SIG-M5 treated with dmso at 0.1 percent for 504 hours (cell line): ENCODE results near the gene CUX1.

Experiments used
- DNase-seq: peaks from one replicate; lab custom pipeline; 2025; ENCODE audit not compliant: unreplicated experiment; lab: John Stamatoyannopoulos, UW

Gene CUX1

DNA sequence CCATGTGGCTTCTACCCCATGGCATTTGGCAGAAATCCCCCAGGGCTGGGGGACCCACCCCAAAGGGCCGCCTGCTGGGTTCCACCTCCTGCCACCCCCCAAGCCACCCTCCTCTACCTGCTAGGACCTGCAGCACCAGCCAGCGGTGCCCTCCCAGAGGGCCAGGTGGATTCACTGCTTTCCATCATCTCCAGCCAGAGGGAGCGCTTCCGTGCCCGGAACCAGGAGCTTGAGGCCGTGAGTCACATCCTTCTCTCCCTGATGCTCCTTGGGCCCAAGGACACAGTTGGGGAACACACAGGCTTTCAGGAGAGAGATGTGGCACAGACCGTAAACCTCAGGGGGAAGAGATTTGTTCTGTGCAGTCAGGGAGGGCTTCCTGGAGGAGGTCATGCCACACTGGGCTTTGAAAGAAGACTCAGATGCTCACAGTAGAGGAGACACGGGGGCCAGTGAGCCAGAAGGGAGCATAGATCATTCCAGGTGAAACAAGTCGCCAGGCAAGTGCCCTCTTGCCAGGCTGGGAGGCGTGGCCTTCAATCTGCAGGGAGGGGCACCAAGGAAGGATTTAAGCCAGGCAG is 457.8 kb downstream of the CUX1 start:
- DNase-seq, result no peak

DNA sequence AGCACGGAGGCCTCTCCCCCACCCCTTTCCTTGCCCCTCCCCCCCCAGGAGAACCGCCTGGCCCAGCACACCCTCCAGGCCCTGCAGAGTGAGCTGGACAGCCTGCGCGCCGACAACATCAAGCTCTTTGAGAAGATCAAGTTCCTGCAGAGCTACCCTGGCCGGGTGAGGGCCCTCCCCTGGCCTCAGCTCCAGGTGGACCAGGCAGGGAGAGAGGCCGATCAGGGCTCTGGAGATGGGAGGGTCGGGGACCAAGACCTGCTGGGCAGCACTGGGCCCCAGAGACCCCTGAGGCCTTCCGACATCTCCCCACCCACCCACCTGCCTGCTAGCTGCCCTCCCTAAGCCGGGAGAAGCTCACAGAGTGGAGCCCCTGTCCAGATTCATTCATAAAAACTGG is 460.5 kb downstream of the CUX1 start:
- no peak for DNase-seq

DNA sequence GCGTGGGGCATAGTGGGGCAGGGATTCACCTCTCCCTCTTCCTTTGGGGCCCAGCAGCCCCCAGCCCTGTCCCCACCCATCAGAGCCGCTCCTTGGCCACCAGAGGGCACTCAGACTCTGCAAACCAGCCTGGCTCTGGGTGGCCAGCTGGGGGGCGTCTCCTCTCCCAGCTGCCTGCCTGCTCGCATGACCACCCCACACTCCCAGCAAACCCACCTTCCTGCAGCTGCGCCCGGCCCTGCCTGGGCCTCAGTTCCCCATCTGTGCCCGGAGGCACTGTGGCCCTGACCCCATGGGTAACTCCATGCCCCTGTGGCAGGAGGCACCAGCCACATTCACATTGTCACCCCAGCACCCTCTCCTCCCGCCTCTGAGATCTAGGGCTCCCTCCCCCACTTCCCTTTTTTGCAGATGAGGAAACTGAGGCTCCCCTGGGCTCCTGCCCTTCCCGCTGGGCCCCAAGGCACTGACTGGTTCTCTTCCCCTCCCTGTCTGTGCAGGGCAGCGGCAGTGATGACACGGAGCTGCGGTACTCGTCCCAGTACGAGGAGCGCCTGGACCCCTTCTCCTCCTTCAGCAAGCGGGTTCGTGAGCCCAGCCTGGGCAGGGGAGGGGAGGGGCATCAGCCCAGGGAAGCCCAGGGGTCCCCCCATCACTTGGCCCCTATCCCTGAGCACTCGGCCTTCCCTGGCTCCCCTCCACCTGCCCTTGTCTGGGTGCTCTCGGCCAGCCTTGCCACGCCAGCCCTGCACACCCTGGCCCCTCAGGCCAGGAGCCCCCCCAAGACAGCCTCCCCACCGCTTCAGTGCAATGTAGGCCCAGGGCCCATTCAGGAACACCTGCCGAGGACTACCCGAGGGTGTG is 462.3 kb downstream of the CUX1 start:
- DNase-seq, result peak; percentile 70

DNA sequence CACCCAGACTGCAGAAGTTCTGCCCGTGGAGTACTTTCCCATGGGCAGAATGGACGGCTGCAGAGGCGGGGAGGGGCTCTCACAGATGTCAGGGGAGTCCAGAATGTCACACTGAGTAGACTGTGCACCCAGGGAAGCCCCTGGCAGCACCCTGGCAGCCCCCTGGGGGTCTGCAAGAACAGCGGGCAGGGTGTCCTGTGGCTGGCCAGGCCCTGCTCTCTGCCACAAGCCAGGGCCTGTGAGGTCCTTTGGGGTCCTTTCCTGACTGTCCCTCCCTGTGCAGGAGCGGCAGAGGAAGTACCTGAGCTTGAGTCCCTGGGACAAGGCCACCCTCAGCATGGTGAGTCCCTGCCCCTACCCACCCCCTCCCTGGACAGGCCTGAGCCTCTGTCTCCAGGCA is 463.1 kb downstream of the CUX1 start:
- DNase-seq, result no peak

DNA sequence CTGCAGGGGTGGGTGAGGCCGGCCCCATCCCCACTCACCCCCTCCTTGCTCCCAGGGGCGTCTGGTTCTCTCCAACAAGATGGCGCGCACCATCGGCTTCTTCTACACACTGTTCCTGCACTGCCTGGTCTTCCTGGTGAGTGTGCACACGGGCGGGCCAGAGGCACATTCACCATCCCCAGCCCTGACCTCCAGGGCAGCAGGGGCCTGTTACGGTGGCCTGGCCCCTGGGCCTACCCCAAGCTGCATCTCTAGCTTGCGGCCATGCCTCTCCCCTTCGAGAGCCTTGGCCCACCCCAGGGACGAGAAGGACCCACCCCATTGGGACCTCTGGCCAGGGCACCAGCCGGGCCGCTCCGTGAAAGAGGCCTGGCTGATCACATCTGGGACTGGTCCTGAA is 464.4 kb downstream of the CUX1 start:
- no peak for DNase-seq

DNA sequence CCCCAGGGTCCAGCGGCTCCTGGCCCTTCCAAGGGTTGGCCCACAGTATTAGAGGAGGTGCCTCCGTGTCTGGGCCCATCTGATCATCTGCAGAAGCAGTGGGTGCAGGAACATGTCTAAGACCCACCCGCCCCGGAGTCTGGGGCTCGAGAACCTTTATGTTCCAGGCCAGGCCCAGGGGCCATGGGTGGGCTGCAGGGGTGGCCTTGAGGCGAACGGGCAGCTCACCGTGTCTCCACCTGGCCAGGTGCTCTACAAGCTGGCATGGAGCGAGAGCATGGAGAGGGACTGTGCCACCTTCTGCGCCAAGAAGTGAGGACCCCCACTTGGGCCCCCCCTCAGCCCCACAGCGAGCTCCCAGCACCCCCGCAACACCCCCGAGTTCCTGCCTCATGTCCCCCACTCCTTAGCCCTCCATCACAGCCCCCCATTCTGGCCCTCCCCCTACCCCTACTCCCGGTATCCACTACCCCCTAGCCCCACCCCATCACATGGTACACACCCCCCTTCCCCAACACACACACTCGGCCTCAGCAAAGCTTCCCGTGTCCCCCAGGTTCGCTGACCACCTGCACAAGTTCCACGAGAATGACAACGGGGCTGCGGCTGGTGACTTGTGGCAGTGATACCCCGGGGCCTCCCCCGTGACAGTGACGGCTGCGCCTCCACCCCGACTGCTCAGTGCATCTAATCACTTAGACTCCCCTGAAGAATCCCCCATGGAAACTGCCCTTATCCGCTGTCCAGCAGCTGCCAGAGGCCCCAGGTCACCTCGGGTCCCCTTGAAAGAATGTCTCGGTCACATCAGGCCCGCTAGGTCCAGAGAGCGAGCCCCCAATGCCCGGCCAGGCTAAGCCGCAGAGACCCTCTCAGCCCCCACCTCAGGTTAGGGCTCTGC is 465.3 kb downstream of the CUX1 start:
- no peak for DNase-seq

DNA sequence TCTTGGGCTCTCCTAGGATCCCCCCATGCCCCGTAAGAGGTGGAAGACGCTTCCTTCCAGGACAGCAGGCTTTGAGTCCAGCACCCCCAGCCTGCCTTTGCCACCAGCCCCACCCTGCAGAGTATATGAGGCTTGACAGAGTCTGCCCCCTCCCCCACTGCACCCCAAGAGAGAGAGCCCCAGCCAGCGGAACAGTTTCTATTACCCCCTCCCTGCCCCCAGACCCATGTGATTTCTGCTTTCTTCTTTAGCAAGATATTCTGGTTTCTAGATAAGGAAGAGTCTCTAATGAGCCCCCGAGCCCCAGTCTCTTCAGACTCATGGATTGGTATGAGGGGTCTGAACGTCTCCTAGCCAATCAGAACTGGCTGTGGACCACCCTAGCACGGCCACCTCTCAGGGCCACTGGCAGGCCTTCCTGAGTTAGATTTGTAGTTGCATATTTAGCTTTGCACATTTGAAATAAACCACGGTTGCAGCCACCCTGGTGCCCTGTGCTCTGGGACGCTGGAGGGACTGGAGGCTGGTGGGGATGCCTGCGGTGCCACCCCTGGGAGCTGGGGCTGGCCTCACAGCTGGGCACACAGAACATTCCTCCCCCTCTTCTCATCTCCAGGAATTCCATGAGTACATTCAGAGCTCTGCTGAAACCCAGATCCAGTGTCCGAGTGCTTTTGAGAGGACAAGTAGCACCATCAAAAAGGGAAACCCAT is 466.2 kb downstream of the CUX1 start:
- no peak for DNase-seq

DNA sequence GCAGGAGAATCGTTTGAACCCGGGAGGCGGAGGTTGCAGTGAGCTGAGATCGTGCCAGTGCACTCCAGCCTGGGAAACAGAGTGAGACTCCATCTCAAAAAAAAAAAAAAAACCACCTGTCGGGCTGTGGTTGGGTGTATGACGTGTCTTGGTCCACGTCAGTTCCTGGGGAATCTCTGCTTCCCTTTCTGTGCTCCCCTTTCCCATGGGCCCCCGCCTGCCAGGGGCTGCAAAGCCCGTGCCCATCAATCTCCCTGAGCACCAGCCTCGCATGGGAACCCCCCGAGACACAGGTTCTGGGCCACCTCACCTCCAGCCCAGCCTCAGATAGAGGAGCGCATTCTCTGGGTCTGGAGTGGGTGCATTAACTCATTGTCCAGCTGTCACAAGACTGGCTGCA is 467.0 kb downstream of the CUX1 start:
- DNase-seq, result no peak

DNA sequence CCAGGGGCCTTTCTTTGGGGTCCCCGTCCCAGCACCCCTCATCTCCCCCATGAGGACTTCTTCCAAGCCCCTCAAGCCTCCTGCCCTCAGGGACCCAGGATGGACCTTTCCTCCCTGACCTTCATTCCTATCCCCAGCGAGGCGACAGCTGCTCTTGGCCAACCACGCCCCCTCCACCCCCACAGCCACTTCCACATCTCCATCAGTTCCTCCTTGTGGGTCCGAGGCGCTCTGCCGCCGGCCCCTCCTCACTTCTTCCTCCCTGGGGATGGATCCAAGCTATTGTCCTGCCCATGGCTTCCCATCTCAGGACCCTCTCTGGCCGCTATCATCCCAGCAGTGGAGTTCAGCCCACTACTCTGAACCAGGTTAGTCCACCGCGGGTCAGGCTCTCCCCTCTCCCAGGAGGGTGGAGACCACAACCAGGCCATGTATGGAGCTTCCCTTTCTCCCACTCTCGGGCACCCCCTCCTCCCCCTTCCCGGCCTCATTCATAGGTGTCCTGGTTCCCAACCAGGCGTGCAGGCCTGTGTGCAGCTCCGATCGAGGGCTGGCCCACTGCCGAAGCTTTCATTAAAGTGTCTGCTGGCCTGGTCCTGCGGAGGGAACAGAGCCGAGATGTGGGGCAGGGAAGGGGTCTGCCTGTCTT is 467.6 kb downstream of the CUX1 start:
- peak; percentile 49 for DNase-seq

DNA sequence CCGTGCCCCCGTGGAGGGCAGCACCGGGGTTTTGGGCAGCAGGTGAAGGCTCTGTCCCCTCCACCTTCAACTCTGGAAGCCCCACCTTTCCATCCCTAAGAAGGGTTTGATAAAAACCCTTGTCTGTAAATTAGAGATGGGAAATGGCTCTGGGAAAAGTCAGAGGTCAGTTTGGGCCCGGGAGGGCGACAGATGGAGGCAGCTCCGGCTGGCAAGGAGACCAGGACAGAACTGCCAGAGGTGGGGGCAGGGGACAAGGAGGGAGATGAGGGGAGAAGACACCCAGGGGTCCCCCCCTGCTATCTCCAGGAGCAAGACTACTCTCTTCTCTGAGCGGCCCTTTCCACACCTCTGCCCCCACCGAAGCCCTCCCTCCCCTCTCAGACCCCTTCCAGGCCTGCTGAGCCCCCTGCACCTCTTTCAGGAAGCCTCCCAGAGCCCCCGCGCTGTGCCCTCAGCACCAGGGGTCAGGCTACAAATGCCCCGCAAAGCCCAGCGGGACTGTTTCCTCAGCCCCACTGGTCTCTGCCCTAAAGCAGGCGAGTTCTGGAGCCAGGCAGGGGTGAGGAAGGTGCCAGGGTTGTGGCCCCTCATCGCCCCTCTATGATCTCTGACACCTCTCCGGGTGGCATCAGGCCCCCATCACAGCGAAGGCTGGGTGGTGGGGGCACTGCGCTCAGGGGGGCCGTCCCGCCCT is 468.3 kb downstream of the CUX1 start:
- DNase-seq, result peak; percentile 55

DNA sequence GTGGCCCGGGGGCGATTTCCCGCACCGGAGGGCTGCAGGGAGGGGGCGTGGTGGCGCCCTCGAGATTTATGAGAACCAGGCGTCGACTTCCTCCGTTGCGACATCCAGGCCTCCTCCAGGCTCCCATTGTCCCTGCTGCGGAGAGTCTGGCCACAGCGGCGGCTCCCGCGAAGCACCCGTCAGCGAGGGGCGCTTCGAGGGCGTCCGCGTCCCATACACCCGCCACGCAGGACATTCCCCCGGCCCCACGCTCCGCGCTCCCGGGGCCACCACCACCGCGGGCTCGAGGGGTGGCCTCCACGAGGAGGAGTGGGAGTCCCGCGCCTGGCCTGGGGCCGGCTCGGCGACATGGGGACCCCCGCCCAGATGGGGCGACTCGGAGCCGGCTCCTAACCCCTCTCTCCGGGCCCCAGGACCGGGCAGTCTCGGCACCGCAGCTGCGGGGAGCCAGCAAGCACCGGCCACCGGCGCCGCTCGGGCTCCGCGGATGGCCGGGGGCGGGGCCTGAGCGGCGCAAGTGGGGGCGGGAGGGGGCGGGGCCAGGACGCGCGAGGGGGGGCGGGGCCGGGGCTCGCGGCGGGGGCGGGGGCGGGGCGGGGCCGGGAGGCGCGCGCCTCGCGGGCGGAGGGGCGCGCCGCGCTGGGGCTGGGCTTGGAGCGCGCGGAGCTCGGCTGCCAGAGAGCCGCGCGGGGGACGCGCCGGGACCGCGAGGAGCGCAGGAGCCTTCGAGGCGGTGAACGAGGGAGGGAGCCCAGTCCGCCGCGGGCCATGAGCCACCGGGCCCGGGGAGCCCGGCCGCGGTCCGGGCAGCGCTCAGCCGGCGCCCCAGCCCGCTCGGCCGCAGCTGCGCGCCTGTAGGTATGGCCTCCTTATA is 469.0 kb downstream of the CUX1 start, which contains the start of gene SH2B2:
Gene SH2B2, plus strand, starts transcription at position 632 of the 874 bp plus-strand sequence. CDS start 13,683 bp downstream, outside the sequence.
- peak; percentile 72 for DNase-seq

DNA sequence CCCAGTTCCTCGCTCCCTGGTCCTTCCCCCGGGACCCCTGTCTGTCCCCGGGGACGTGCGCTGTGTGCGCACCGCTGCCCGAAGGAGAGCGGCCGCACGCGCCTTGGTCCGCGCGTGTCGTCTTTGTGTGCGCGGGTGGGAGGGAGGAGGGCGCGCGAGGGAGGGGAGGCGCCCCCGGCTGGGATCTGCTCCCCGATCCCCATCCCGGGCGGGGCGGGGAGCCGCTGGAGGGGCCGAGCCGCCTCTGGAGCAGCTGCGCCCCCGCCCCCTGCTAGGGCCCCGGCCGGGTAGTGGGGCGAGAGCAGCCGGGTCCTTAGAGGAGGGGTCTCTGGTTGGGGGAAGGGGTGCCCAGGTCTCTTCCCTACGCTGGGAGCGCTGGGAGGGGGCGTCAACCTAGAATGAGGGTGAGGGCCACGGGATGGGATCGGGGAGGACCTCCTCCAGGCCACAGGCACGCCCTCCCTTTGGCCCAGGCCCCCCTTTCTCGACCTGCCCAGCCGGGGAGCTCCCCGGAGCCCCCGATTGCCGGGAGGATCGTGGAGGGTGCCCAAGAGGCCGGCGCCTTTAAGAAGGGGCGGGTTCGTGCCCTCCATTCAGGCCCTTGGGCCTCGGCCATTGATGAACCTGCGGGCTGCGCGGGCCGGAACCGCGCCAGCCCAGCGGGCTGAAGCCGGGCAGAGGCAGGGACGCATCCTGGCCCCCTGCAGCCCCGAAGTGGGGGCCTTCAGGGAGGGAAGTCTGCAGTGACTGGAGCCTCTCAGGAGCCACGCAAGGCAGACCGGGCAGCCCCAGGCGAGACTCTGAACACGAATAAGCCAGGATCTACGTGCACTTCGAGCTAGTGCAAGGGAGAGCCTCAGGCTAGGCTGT is 469.9 kb downstream of the CUX1 start:
- no peak for DNase-seq

DNA sequence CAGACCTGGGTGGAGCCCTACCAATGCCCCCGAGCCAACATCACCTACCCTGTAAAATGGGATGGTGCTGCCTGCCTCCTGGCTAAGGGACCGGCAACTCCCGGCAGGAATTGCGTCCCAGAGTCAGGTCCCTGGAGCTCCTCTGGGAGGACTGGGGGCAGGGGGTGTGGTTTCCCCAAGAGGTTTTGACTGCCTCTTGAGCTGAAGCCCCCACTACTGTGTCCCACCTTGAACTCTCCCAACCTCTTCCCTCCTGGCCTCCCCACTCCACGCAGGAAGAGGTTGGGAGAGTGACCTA is 470.5 kb downstream of the CUX1 start:
- no peak for DNase-seq

DNA sequence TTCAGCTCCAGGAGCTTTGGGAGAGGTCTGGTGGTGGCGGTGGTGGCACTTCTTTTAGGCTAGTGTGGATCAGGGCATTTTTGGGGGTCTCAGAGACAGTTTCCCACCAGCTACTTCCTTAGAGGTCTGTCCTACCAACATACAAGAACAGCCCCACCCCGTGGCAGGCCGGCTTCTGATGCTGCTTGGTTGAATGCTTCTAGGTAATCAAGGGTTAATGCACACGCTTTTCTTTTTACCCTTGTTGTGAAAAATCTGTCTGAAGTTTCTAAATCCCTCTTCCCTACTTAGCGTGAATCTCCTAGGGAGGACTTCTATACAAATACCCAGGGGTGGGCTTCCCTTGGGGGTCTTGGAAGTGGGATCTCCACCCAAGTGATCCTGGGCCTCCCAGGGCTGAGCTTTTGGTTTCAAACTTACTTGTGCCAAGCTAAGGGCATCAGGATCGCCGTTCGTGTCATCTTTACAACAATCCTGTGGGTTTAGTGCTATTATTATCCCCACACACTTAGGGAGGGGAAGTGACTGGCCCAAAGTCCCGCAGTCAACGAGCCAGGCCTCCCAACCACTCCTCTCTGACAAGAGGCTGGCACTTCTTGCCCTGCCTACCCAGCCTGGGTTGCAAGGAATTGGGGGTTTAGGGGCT is 471.0 kb downstream of the CUX1 start:
- DNase-seq, result peak; percentile 62

DNA sequence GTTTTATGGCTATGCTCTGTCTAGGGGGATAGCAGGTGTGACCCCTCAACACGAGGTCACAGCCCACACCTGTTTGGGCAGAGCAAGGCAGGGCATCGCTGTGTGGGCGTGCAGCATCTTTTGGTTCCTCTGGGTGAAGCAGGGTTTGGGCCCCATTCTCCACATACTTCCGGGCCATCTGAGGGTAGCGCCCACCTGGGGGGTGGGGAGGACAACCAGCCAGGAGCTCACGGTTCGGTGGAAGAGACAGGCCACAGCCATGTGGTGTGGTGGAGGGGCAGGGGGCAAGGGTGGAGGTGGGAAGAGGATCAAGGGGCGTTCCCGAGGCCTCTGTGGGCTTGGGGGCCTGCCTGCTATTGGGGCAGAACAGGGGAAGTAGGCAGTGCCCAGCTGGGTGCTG is 471.6 kb downstream of the CUX1 start:
- no peak for DNase-seq

DNA sequence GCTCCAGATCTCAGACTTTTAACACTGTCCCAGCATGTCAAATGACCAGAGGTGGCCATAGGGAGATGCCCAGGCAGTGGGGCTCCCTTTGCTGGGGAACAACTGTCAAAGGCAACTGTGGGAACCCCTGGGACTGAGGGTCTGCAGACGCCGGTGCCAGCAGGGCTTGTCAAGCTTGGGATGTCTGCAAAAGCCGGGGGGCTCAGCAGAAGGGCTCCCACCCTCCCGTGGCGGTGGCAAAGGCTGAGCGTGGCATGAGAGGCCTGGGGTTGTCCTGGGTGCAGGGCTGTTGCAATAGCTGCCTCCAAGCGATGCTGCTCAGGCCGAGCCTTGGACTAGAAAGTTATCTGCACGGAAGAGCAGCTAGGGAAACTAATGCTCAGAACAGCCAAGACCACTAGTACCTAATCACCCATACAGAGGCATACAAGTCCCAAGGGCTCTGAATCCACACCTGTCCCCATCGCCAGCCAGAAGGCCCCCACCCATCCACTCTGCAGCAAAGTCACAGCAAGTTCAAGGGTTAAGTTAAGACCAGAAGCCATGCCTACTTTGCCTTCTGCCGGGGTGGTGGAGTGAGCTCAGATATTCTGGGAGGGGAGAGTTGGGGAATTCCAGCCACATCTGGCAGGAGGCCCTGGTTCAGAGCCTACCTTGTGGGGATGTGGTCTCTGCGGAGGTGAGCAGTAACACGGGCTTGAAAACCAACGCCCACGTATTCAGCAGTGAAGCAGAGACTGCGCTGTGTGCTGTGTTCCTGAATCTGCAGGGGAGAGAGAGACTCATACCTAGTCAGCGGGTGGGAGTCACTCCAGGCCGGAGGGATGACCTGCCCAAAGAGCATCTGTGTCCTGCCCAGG is 473.9 kb downstream of the CUX1 start:
- DNase-seq, result no peak

DNA sequence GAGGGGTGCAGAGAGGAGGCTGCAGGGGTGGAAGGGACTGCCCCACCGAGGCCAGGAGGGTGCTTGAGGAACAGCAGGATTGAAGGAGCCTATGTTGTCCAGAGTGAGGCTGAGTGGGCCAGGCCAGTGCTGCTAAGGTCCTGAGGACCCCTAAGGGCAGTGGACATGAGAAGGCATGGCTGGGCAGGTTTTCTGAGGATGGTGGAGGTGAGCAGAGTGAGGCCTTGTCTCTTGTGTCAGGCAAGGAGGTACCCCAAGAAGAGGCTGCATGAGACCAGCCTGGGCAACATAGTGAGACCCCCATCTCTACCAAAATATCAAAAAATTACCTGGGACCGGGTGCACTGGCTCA is 474.5 kb downstream of the CUX1 start:
- DNase-seq, result no peak
